Measurements from ENCODE around the gene OIT3. TPM values are rescaled to one million over a fixed set of nuclear protein-coding genes. Genes with fewer than 3 reads are reported as not detected.

Gene OIT3
- total and polyA plus RNA-seq, 2 of the 8 experiments (the other 6 are each of a cell fraction or from before 2014, with no cell fraction given) = not detected

GRCh38 chr10:72904806-72905205 is 11.3 kb downstream of the OIT3 start:
- Histone ChIP-seq H3K4ac (replicated peaks; ENCODE audit: insufficient read length, low read depth, low read length) (no peak overlapping the region), H2BK12ac (ENCODE audit: low read depth, low read length) (no peak overlapping the region), H2BK15ac (ENCODE audit: low read length) (no peak overlapping the region), H4K20me1 (replicated peaks in 1 of 2; ENCODE audit: control insufficient read depth in 1 of 2, insufficient read depth in 2 of 2, low read length in 2 of 2) (no peaks in the 10 kb centered on the region), H3K36me3 (ENCODE audit: control insufficient read depth in 2 of 4, insufficient read depth in 4 of 4, low read length in 3 of 4) (no peaks in the 10 kb centered on the region), H2BK20ac (ENCODE audit: low read length) (no peak overlapping the region), H3K23ac (ENCODE audit: insufficient read length) (no peak overlapping the region), H3K56ac (replicated peaks; ENCODE audit: insufficient read length, low read depth, low read length) (no peak overlapping the region), H3K9ac (replicated peaks in 1 of 4; ENCODE audit: extremely low read depth in 1 of 4, low read depth in 3 of 4, low read length in 3 of 4) (no peak overlapping the region; a peak in 1 of 7 replicates), H4K91ac (replicated peaks; ENCODE audit: insufficient read length, low read length) (no peak overlapping the region), H3K27ac (ENCODE audit: low read depth, low read length) (no peak overlapping the region), H3K27me3 (replicated peaks in 1 of 4; ENCODE audit: control insufficient read depth in 3 of 4, extremely low read depth in 1 of 4, insufficient read depth in 3 of 4, low read length in 3 of 4) (no peaks in the 10 kb centered on the region), H2BK5ac (ENCODE audit: low read depth, low read length) (no peak overlapping the region), H3K79me2 (ENCODE audit: control insufficient read depth in 1 of 2, insufficient read depth in 2 of 2, low read length in 2 of 2) (no peaks in the 10 kb centered on the region), H3K14ac (ENCODE audit: insufficient read length) (no peak overlapping the region), H3K4me2 (ENCODE audit: insufficient read depth in 1 of 2, low read depth in 2 of 2, low read length in 2 of 2) (no peak overlapping the region), H4K5ac (ENCODE audit: insufficient read length, low read depth, low read length) (no peak overlapping the region), H3K79me1 (ENCODE audit: low read depth, low read length) (no peaks in the 10 kb centered on the region), H3K23me2 (ENCODE audit: low read depth, low read length) (no peaks in the 10 kb centered on the region), H3K9me3 (ENCODE audit: insufficient read depth in 2 of 2, low read depth in 1 of 2, low read length in 1 of 2) (peaks cover 2 to 7% of the 10 kb centered on the region in 2 experiments; a peak in 1 of 4 replicates), H4K8ac (ENCODE audit: extremely low read depth, insufficient read depth, low read length) (no peak overlapping the region), H3K4me1 (replicated peaks in 1 of 4; ENCODE audit: control insufficient read depth in 3 of 4, insufficient read depth in 4 of 4, low read length in 3 of 4) (no peaks in the 10 kb centered on the region), H3K4me3 (ENCODE audit: extremely low read depth in 1 of 4, insufficient read depth in 2 of 4, low read depth in 3 of 4, low read length in 4 of 4) (no peak overlapping the region), H3K18ac (ENCODE audit: extremely low read depth, low read length) (no peak overlapping the region), H2BK120ac (replicated peaks; ENCODE audit: low read depth, low read length) (no peak overlapping the region), H2AK5ac (ENCODE audit: low read depth, low read length) (no peak overlapping the region), H2AFZ (ENCODE audit: low read length) (no peak overlapping the region)
- 96% methylated on average over 3 of the region's 3 CpGs; no CpG with 5 or more reads in 1 of the 2 experiments for WGBS, 2 experiments (ENCODE audit: extremely low coverage in 1 of 2, insufficient coverage in 1 of 2, insufficient read length in 1 of 2, insufficient replicate concordance in 2 of 2, low coverage in 1 of 2, low lambda C conversion rate in 2 of 2, missing lambda C conversion rate in 1 of 2)
- ChIA-PET CTCF (ENCODE audit: partially characterized antibody) (interaction anchor here (1.0 kb wide), 1 partner anchor 9 kb away, joined by 3 read pairs; no protein-coding TSS in a partner anchor), POLR2A (ENCODE audit: partially characterized antibody) (no interaction called here)
- no peak for TF ChIP-seq RNF2 (IDR thresholded peaks at IDR 0.05; ENCODE audit: borderline replicate concordance, low read depth, low read length, missing control alignments, poor library complexity, severe bottlenecking)
- no peak for TF ChIP-seq GTF2F1 (IDR thresholded peaks at IDR 0.05; ENCODE audit: borderline replicate concordance, low read depth, low read length)
- TF ChIP-seq TCF12 (IDR thresholded peaks at IDR 0.05; ENCODE audit: low read depth, low read length) = no peak
- no peak for TF ChIP-seq SIN3A (conservative IDR thresholded peaks at IDR 0.05 in 1 of 2, IDR thresholded peaks at IDR 0.05 in 1 of 2; ENCODE audit: low read depth in 1 of 2, low read length in 2 of 2)
- no peak for TF ChIP-seq RXRA (IDR thresholded peaks at IDR 0.05; ENCODE audit: insufficient read depth, low read depth, low read length)
- TF ChIP-seq SIRT6 (IDR thresholded peaks at IDR 0.05; ENCODE audit: low read length) = no peak
- no peak for TF ChIP-seq SAP30 (IDR thresholded peaks at IDR 0.05; ENCODE audit: insufficient read depth, insufficient replicate concordance, low read length)
- TF ChIP-seq SP2 (IDR thresholded peaks at IDR 0.05; ENCODE audit: low read length) = no peak
- no peak for TF ChIP-seq SP1 (IDR thresholded peaks at IDR 0.05; ENCODE audit: low read depth, low read length)
- no peak for TF ChIP-seq EZH2 (IDR thresholded peaks at IDR 0.05; ENCODE audit: low read depth, low read length, severe bottlenecking)
- TF ChIP-seq JUN (IDR thresholded peaks at IDR 0.05; ENCODE audit: low read depth, low read length) = no peak
- TF ChIP-seq CBX8 (IDR thresholded peaks at IDR 0.05; ENCODE audit: borderline replicate concordance, low read depth, low read length) = no peak
- TF ChIP-seq GABPA (IDR thresholded peaks at IDR 0.05; ENCODE audit: borderline replicate concordance, insufficient read depth, low read length) = no peak
- no peak for TF ChIP-seq CREB1 (IDR thresholded peaks at IDR 0.05)
- TF ChIP-seq CBX5 (IDR thresholded peaks at IDR 0.05; ENCODE audit: low read depth, low read length) = no peak
- no peak for FAIRE-seq
- DNase-seq (ENCODE audit: low read depth in 1 of 2, low spot score in 2 of 2) = no peak

All from H1 (cell line).